Measurements from ENCODE around the gene HDAC4.

Gene HDAC4

DNA sequence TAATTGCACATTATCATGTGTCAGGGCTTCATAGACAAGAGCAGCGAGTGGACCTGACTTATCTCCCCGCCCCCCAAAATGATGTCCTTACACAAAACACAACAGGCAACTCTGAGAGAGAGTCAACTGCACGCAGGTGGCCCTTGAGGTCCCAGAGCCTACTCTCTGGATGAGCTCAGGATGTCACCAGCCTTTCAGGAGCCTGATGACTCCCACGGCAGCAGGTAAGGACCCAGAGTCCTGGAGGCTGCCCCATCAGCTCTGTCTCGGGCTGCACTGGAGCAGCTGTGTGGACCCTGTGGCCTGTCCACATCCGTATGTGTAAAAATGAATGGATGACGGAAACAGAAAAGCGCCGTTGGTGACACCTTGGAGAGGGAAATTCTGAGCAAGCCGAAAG is 130.9 kb downstream of the HDAC4 start:
- TF ChIP-seq, protein P1, sequence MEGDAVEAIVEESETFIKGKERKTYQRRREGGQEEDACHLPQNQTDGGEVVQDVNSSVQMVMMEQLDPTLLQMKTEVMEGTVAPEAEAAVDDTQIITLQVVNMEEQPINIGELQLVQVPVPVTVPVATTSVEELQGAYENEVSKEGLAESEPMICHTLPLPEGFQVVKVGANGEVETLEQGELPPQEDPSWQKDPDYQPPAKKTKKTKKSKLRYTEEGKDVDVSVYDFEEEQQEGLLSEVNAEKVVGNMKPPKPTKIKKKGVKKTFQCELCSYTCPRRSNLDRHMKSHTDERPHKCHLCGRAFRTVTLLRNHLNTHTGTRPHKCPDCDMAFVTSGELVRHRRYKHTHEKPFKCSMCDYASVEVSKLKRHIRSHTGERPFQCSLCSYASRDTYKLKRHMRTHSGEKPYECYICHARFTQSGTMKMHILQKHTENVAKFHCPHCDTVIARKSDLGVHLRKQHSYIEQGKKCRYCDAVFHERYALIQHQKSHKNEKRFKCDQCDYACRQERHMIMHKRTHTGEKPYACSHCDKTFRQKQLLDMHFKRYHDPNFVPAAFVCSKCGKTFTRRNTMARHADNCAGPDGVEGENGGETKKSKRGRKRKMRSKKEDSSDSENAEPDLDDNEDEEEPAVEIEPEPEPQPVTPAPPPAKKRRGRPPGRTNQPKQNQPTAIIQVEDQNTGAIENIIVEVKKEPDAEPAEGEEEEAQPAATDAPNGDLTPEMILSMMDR (IDR thresholded peaks at IDR 0.05; ENCODE audit: extremely low read depth, insufficient read depth, missing control alignments), result no peak
- in situ Hi-C loops (cut with MboI; ENCODE audit: low pct_unique_long_range_greater_than_20kb, low sequenced_read_pairs, unreplicated experiment), result no loop called here
- DNase-seq (ENCODE audit: low spot score), result no peak

DNA sequence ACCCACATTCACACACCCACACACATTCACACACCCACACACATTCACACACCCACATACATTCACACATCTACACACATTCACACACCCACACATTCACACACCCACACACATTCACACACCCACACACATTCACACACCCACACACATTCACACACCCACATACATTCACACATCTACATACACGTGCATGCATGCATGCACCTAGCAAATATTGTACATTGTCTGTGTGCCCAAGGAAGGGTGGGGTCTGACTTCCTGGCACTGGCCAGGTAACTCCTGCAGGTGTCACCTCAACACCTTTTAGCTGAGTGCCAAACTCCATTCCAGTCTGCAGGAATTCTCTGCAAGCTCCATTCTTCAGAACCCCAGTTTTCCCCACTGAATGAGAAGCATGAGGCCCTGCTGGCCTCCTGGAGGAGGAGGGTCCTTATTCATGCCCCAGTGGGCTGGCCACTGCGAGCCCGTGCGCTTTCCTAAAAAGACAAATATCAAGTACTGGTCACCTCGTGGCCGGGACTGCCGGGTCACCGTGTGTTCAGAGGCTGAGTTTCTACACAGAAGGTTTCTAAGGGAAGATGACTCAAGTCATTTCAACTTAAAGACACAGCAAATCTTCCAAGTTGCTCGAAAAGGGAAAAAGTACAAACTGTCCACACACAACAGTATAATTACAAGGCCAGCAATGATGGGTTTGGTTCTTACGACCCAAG is 131.5 kb downstream of the HDAC4 start:
- TF ChIP-seq, protein P1 (IDR thresholded peaks at IDR 0.05; ENCODE audit: extremely low read depth, insufficient read depth, missing control alignments), result no peak
- no peak for DNase-seq (ENCODE audit: low spot score)
- in situ Hi-C loops (cut with MboI; ENCODE audit: low pct_unique_long_range_greater_than_20kb, low sequenced_read_pairs, unreplicated experiment), result no loop called here

DNA sequence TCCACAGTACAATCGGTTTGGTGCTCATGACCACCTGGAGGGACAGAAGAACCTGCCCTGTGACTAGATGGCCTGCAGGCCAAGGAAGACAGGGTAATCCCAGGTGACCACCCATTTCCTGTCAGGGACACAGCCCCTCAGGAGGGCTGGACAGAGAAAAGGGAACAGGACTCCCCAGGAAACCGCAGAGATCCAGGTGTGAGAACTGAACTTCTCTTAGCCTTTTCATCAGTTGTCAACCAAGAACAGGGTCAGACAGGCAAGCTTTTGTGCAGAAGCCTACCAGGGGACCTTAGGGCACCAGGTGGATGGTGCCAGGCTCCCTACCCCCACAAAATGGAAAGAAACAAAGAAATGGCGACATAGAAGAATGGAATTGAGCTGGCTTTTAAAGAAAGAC is 132.3 kb downstream of the HDAC4 start:
- in situ Hi-C loops (cut with MboI; ENCODE audit: low pct_unique_long_range_greater_than_20kb, low sequenced_read_pairs, unreplicated experiment), result no loop called here
- DNase-seq (ENCODE audit: low spot score), result no peak
- TF ChIP-seq, protein P1 (IDR thresholded peaks at IDR 0.05; ENCODE audit: extremely low read depth, insufficient read depth, missing control alignments), result no peak

DNA sequence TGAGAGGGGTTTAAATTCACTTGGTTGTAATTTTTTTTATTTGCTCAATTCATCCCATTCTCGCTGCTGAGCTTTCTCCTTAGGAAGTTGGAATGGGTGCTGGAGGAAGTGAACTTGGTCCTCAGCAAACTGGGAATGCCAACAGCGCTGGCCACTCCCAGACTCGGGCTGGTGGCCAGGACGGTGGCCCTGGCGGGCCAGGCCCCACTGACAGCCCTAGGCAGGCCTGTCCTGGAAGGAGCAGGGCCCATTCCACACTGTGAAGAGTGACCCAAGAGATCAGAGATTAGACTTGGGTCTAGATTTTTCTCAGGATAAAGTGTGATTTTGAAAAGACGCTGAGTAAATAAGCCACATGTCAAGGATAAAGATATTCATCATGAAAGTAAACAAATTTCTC is 132.7 kb downstream of the HDAC4 start:
- TF ChIP-seq, protein P1 (IDR thresholded peaks at IDR 0.05; ENCODE audit: extremely low read depth, insufficient read depth, missing control alignments), result no peak
- DNase-seq (ENCODE audit: low spot score), result no peak

DNA sequence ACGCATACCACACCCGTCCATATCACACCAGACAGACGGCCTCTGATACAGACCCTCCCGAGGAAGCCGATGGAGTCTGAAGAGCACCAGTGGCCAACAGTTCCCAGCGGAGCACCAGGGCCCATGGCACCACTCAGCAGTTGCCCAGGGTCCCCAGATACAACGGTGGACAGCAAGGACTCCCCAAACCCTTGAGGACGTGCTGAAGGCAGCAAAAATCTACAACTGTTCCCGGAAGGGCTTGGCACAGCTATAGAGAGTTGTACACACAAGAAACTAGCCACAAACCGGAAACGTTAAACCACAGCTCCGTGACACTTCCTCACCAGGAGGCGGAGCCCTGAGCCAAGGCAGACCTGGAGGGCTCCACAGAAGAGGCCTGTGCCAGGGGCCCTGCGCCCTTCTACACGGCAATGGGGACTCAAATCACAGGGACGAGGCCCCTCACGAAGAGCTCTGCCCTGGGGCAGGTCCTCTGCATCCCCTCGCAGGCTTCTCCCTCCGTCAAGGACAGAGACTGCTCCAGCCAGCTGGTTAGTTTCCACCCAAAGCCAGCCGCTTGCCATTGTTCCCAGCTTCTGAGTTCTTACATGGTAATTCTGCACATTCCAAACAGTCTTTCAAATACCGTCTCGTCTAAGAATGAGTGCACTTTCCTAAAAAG is 133.4 kb downstream of the HDAC4 start:
- TF ChIP-seq, protein P1 (IDR thresholded peaks at IDR 0.05; ENCODE audit: extremely low read depth, insufficient read depth, missing control alignments), result peak; percentile 61
- peak; percentile 86 for DNase-seq (ENCODE audit: low spot score)
- in situ Hi-C loops (cut with MboI; ENCODE audit: low pct_unique_long_range_greater_than_20kb, low sequenced_read_pairs, unreplicated experiment), result no loop called here

More for the DNA sequence above, 132.7 kb downstream of the HDAC4 start:
- in situ Hi-C loops (cut with MboI; ENCODE audit: low pct_unique_long_range_greater_than_20kb, low sequenced_read_pairs, unreplicated experiment), result no loop called here

DNA sequence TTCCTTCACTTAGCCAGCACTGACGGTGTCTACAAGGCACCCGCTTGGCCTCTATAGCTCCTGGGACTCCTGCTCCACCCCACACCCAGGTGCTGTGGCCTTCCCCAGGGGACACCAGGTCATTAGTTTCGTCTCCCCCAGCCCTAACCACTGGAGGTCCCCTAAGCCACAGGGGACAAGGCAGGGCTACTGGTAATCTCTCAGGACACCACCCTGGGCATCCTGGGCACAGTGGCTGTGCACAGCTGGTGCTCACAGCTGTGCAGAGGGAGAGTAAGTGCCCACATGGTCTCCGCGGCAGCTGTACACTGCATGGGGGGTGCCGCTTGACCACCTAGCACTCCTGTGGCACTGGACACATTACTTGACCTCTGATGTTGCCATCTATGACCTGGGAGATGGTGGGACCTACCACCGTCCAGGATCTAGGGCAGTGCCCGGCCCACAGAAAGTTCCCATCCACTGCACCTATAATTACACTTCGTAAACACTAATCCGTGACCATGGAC is 134.0 kb downstream of the HDAC4 start:
- TF ChIP-seq, protein P1 (IDR thresholded peaks at IDR 0.05; ENCODE audit: extremely low read depth, insufficient read depth, missing control alignments), result no peak
- in situ Hi-C loops (cut with MboI; ENCODE audit: low pct_unique_long_range_greater_than_20kb, low sequenced_read_pairs, unreplicated experiment), result no loop called here
- no peak for DNase-seq (ENCODE audit: low spot score)

Data from GM13977 (cell line).